SU-DHL-6 (cell line): ENCODE results near the gene ZNF155.

Experiments
- CTCF ChIP-seq: fragments of 200-600 bp; sonication (generic); IDR thresholded peaks from one replicate; pipeline ENCODE4 v1.5.1; 2017; ENCODE audit warnings: antibody characterized with exemption, mild to moderate bottlenecking, low read length, moderate library complexity; ENCODE audit not compliant: insufficient read depth, poor library complexity, severe bottlenecking
- EZH2phosphoT487 ChIP-seq: fragments of 200-600 bp; sonication (generic), shearing (Covaris generic); conservative IDR thresholded peaks from 2 replicates; pipeline ENCODE4 v1.6.1; 2018; ENCODE audit warnings: mild to moderate bottlenecking, antibody characterized with exemption, low read length, moderate library complexity, mixed read lengths

- TF ChIP-seq CTCF = no peak
- TF ChIP-seq EZH2phosphoT487 = no peak
Measured at GRCh38 chr19:43983544-43983911, 460 bp upstream of the ZNF155 start.
